ENCODE data around the gene LGI1.

LGI1 gene

GRCh38 chr10:93757801-93758507 is at the start of gene LGI1:
LGI1 (plus strand) TSS chr10:93757936; CDS start chr10:93758145, 209 bp downstream.
- Histone ChIP-seq H3K27me3 (peaks cover 91% of the 10 kb centered on the region), H3K36me3 (no peaks in the 10 kb centered on the region), H3K9me3 (no peaks in the 10 kb centered on the region), H3K4me1 (ENCODE audit: control insufficient read depth in 1 of 2, insufficient read depth in 1 of 2, low read depth in 1 of 2, low read length in 1 of 2) (no peaks in the 10 kb centered on the region), H3K27ac (no peak within 1 kb of the TSS), H3K4me3 (ENCODE audit: low read depth in 1 of 2, low read length in 1 of 2) (no peak within 1 kb of the TSS)
- no peak for TF ChIP-seq CTCF (IDR thresholded peaks at IDR 0.05)

GRCh38 chr10:93710333-93710909 is 47.3 kb upstream of the LGI1 start:
- Histone ChIP-seq H3K27me3 (peaks cover 18% of the 10 kb centered on the region), H3K36me3 (no peaks in the 10 kb centered on the region), H3K4me3 (ENCODE audit: low read depth in 1 of 2, low read length in 1 of 2) (no peak overlapping the region), H3K9me3 (no peaks in the 10 kb centered on the region), H3K4me1 (ENCODE audit: control insufficient read depth in 1 of 2, insufficient read depth in 1 of 2, low read depth in 1 of 2, low read length in 1 of 2) (no peaks in the 10 kb centered on the region), H3K27ac (no peak overlapping the region)
- no peak for TF ChIP-seq CTCF (IDR thresholded peaks at IDR 0.05)

- Histone ChIP-seq H3K27me3 (peaks cover 10% of the 10 kb centered on the region), H3K4me1 (ENCODE audit: control insufficient read depth in 1 of 2, insufficient read depth in 1 of 2, low read depth in 1 of 2, low read length in 1 of 2) (no peaks in the 10 kb centered on the region), H3K4me3 (ENCODE audit: low read depth in 1 of 2, low read length in 1 of 2) (no peak overlapping the region), H3K27ac (no peak overlapping the region), H3K9me3 (no peaks in the 10 kb centered on the region), H3K36me3 (no peaks in the 10 kb centered on the region)
- no peak for TF ChIP-seq CTCF (IDR thresholded peaks at IDR 0.05)
Measured at GRCh38 chr10:93711891-93712290, 45.8 kb upstream of the LGI1 start.

- no peak for TF ChIP-seq CTCF (IDR thresholded peaks at IDR 0.05)
- H3K27ac ChIP-seq: no peak overlapping the region
Measured at GRCh38 chr10:93712593-93712992, 45.1 kb upstream of the LGI1 start.

GRCh38 chr10:93715345-93715744 is 42.4 kb upstream of the LGI1 start:
- no peaks in the 10 kb centered on the region for H3K9me3 ChIP-seq
- TF ChIP-seq CTCF (IDR thresholded peaks at IDR 0.05): no peak
- peaks cover 11% of the 10 kb centered on the region for H3K27me3 ChIP-seq
- H3K36me3 ChIP-seq: no peaks in the 10 kb centered on the region
- H3K27ac ChIP-seq: no peak overlapping the region
- H3K4me1 ChIP-seq (ENCODE audit: control insufficient read depth in 1 of 2, insufficient read depth in 1 of 2, low read depth in 1 of 2, low read length in 1 of 2): no peaks in the 10 kb centered on the region
- H3K4me3 ChIP-seq (ENCODE audit: low read depth in 1 of 2, low read length in 1 of 2): no peak overlapping the region

More at GRCh38 chr10:93712593-93712992, 45.1 kb upstream of the LGI1 start:
- H3K27me3 ChIP-seq: peaks cover 3% of the 10 kb centered on the region
- H3K9me3 ChIP-seq: no peaks in the 10 kb centered on the region
- no peaks in the 10 kb centered on the region for H3K36me3 ChIP-seq
- no peaks in the 10 kb centered on the region for H3K4me1 ChIP-seq (ENCODE audit: control insufficient read depth in 1 of 2, insufficient read depth in 1 of 2, low read depth in 1 of 2, low read length in 1 of 2)
- H3K4me3 ChIP-seq (ENCODE audit: low read depth in 1 of 2, low read length in 1 of 2): no peak overlapping the region

Measured in neutrophil (primary cell).